CD14-positive monocyte (primary cell): ENCODE results near the gene PLXND1. TPM values are rescaled to one million over a fixed set of nuclear protein-coding genes. Genes with fewer than 3 reads are reported as not detected.

Experiments
- DNase-seq, 3 donors: peaks; one replicate each; pipeline ENCODE4 v3.0.0-alpha.2; 2011 to 2022
- H2AFZ ChIP-seq: 2 replicates; pipeline ENCODE4 v1.6.0; 2012; ENCODE audit warnings: mild to moderate bottlenecking, low read depth, low read length, inconsistent platforms; ENCODE audit not compliant: insufficient read depth, poor library complexity, severe bottlenecking
- H3K27ac ChIP-seq, 2 donors: 1 replicate in 1 of 2; 2 replicates in 1 of 2; pipeline ENCODE4 v1.5.1; 2012 to 2013; ENCODE audit warnings: low read length in 2 of 2, control low read depth in 1 of 2, inconsistent platforms in 1 of 2, low read depth in 1 of 2, mild to moderate bottlenecking in 1 of 2
- H3K27me3 ChIP-seq, 2 donors: one replicate each; pipeline versions ENCODE4 v1.6.0 to v1.6.1; 2011 to 2013; ENCODE audit warnings: low read length in 2 of 2; ENCODE audit not compliant: control insufficient read depth in 2 of 2, insufficient read depth in 2 of 2
- H3K36me3 ChIP-seq, 2 donors: replicated peaks in 1 of 2; 1 replicate in 1 of 2; 2 replicates in 1 of 2; pipeline versions ENCODE4 v1.5.1 to v1.6.1; 2012 to 2013; ENCODE audit warnings: low read length in 2 of 2, control low read depth in 1 of 2, inconsistent platforms in 1 of 2, mild to moderate bottlenecking in 1 of 2; ENCODE audit not compliant: insufficient read depth in 2 of 2, control insufficient read depth in 1 of 2
- H3K4me1 ChIP-seq, 2 donors: 1 replicate in 1 of 2; 2 replicates in 1 of 2; pipeline versions ENCODE4 v1.5.1 to v1.6.1; 2012 to 2013; ENCODE audit warnings: low read length in 2 of 2, control low read depth in 1 of 2, inconsistent platforms in 1 of 2, mild to moderate bottlenecking in 1 of 2, moderate library complexity in 1 of 2; ENCODE audit not compliant: insufficient read depth in 2 of 2, control insufficient read depth in 1 of 2
- H3K4me2 ChIP-seq: replicated peaks from 2 replicates; pipeline ENCODE3; 2012; ENCODE audit warnings: low read length, moderate library complexity, mild to moderate bottlenecking; ENCODE audit not compliant: poor library complexity, severe bottlenecking; ENCODE audit errors: extremely low read depth
- H3K4me3 ChIP-seq, 3 experiments: fragments of 200-600 bp in 1 of 3; sonication (generic) in 1 of 3; replicated peaks in 1 of 3; 1 replicate in 2 of 3; 2 replicates in 1 of 3; pipeline ENCODE4 v1.5.1; 2011 to 2013; ENCODE audit warnings: low read length in 3 of 3, mild to moderate bottlenecking in 3 of 3, control low read depth in 2 of 3, low read depth in 2 of 3, inconsistent platforms in 1 of 3, moderate library complexity in 1 of 3
- H3K79me2 ChIP-seq: 2 replicates; pipeline ENCODE4 v1.6.0; 2012; ENCODE audit warnings: mild to moderate bottlenecking, control low read depth, inconsistent platforms, low read length, moderate library complexity; ENCODE audit not compliant: insufficient read depth
- H3K9ac ChIP-seq: 2 replicates; pipeline ENCODE4 v1.6.0; 2017; ENCODE audit warnings: low read length, mild to moderate bottlenecking; ENCODE audit not compliant: insufficient read depth, poor library complexity, severe bottlenecking
- H3K9me3 ChIP-seq, 2 donors: replicated peaks in 1 of 2; 1 replicate in 1 of 2; 2 replicates in 1 of 2; pipeline versions ENCODE4 v1.5.1 to v1.6.1; 2012 to 2013; ENCODE audit warnings: low read length in 2 of 2, control low read depth in 1 of 2; ENCODE audit not compliant: control insufficient read depth in 1 of 2, insufficient read depth in 1 of 2
- H4K20me1 ChIP-seq: 2 replicates; pipeline ENCODE4 v1.6.0; 2012; ENCODE audit warnings: mild to moderate bottlenecking, low read length, control low read depth, moderate library complexity; ENCODE audit not compliant: insufficient read depth
- H3K27ac Mint-ChIP-seq, 7 donors: one replicate each; pipeline ENCODE4 v1.8.0; 2020; ENCODE audit warnings: mild to moderate bottlenecking in 7 of 7, mixed read lengths in 7 of 7, moderate library complexity in 6 of 7, inconsistent platforms in 2 of 7
- H3K27me3 Mint-ChIP-seq, 3 donors: one replicate each; pipeline ENCODE4 v1.8.0; 2021 to 2022; ENCODE audit warnings: low read depth in 3 of 3, mild to moderate bottlenecking in 3 of 3, mixed read lengths in 3 of 3, moderate library complexity in 3 of 3, inconsistent platforms in 1 of 3
- H3K36me3 Mint-ChIP-seq, 2 donors: one replicate each; pipeline ENCODE4 v1.8.0; 2020; ENCODE audit warnings: mixed read lengths in 2 of 2, inconsistent platforms in 1 of 2, mild to moderate bottlenecking in 1 of 2
- H3K4me1 Mint-ChIP-seq: one replicate; pipeline ENCODE4 v1.8.0; 2020; ENCODE audit warnings: mild to moderate bottlenecking, mixed read lengths
- H3K4me3 Mint-ChIP-seq, 2 donors: one replicate each; pipeline ENCODE4 v1.8.0; 2020; ENCODE audit warnings: mild to moderate bottlenecking in 2 of 2, mixed read lengths in 2 of 2, moderate library complexity in 1 of 2
- H3K9me3 Mint-ChIP-seq, 7 donors: one replicate each; pipeline ENCODE4 v1.8.0; 2020 to 2022; ENCODE audit warnings: mixed read lengths in 7 of 7, mild to moderate bottlenecking in 6 of 7, moderate library complexity in 6 of 7, inconsistent platforms in 2 of 7
- WGBS: methylation state at CpG from one replicate; pipeline ENCODE4 v1.1.5; 2013; ENCODE audit warnings: missing lambda C conversion rate; ENCODE audit not compliant: insufficient coverage; 5-methylcytosine and 5-hydroxymethylcytosine counted together
- intact Hi-C, 2 donors: fragments of 100-400 bp; cut with micrococcal nuclease; formaldehyde crosslinking; loops; one replicate each; pipeline versions ENCODE4 v1.15.0 to v1.15.1; 2023
- polyA plus RNA-seq, 3 donors: library from polyadenylated mRNA; depleted of rRNA in 1 of 3; unstranded in 2 of 3; stranded (reverse) in 1 of 3; fragments of 300-500 nt in 2 of 3; fragments of >200 nt in 1 of 3; fragmentation: Illumina TruSeq in 2 of 3; gene quantifications; 1 replicate in 2 of 3; 2 replicates in 1 of 3; pipeline ENCODE4 v1.2.3, GENCODE V29; 2012 to 2021
- TF ChIP-seq, protein P1 (sequence below): fragments of 200-600 bp; IDR thresholded peaks from one replicate; pipeline ENCODE4 v1.8.0; 2022; ENCODE audit warnings: antibody characterized with exemption, mild to moderate bottlenecking

The PLXND1 gene
- polyA plus RNA-seq, 3 donors = 7.1 to 170 (median 9.9) TPM

GRCh38 chr3:129534428-129535027 lies 71.9 kb downstream of the PLXND1 start:
- H4K20me1 ChIP-seq = no peaks in the 10 kb centered on the region
- no peak overlapping the region for H3K27ac ChIP-seq
- Mint-ChIP-seq H3K27me3 (peaks cover 3 to 5% (median 5%) of the 10 kb centered on the region in 3 donors), H3K36me3 (no peaks in the 10 kb centered on the region), H3K4me1 (peaks cover 1% of the 10 kb centered on the region), H3K9me3 (no peaks in the 10 kb centered on the region), H3K4me3 (no peak overlapping the region), H3K27ac (peak overlapping the region in 1 of 7 donors; percentile 17)
- no peak for DNase-seq
- H3K9ac ChIP-seq = no peak overlapping the region
- H3K27me3 ChIP-seq = no peaks in the 10 kb centered on the region
- intact Hi-C loops = no loop called here
- H3K4me2 ChIP-seq = no peak overlapping the region
- peaks cover 0 to 7% of the 10 kb centered on the region in 2 donors for H3K4me1 ChIP-seq
- no peak overlapping the region for H2AFZ ChIP-seq
- no peak overlapping the region for H3K4me3 ChIP-seq
- no peaks in the 10 kb centered on the region for H3K36me3 ChIP-seq
- TF ChIP-seq, protein P1, sequence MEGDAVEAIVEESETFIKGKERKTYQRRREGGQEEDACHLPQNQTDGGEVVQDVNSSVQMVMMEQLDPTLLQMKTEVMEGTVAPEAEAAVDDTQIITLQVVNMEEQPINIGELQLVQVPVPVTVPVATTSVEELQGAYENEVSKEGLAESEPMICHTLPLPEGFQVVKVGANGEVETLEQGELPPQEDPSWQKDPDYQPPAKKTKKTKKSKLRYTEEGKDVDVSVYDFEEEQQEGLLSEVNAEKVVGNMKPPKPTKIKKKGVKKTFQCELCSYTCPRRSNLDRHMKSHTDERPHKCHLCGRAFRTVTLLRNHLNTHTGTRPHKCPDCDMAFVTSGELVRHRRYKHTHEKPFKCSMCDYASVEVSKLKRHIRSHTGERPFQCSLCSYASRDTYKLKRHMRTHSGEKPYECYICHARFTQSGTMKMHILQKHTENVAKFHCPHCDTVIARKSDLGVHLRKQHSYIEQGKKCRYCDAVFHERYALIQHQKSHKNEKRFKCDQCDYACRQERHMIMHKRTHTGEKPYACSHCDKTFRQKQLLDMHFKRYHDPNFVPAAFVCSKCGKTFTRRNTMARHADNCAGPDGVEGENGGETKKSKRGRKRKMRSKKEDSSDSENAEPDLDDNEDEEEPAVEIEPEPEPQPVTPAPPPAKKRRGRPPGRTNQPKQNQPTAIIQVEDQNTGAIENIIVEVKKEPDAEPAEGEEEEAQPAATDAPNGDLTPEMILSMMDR = no peak
- no peaks in the 10 kb centered on the region for H3K9me3 ChIP-seq
- 95% methylated on average over 4 of the region's 4 CpGs for WGBS
- H3K79me2 ChIP-seq = no peaks in the 10 kb centered on the region

- TF ChIP-seq, protein P1 = no peak
- no peak for DNase-seq
- H3K4me3 ChIP-seq = no peak overlapping the region
- no peaks in the 10 kb centered on the region for H3K36me3 ChIP-seq
- H3K4me1 ChIP-seq = peaks cover 0 to 7% of the 10 kb centered on the region in 2 donors
- no peak overlapping the region for H2AFZ ChIP-seq
- no peak overlapping the region for H3K4me2 ChIP-seq
- no peaks in the 10 kb centered on the region for H3K79me2 ChIP-seq
- Mint-ChIP-seq H3K9me3 (no peaks in the 10 kb centered on the region), H3K36me3 (no peaks in the 10 kb centered on the region), H3K4me1 (peaks cover 2% of the 10 kb centered on the region), H3K27ac (no peak overlapping the region), H3K4me3 (no peak overlapping the region), H3K27me3 (peaks cover 4 to 6% (median 5%) of the 10 kb centered on the region in 3 donors)
- H3K9ac ChIP-seq = no peak overlapping the region
- no peak overlapping the region for H3K27ac ChIP-seq
- intact Hi-C loops = no loop called here
- WGBS = 98% methylated on average over 11 of the region's 16 CpGs
- no peaks in the 10 kb centered on the region for H3K9me3 ChIP-seq
- no peaks in the 10 kb centered on the region for H4K20me1 ChIP-seq
- H3K27me3 ChIP-seq = no peaks in the 10 kb centered on the region
These were observed 73.1 kb downstream of the PLXND1 start for GRCh38 chr3:129533406-129533805.
